Endothelial cell of hepatic sinusoid (primary cell): ENCODE data around the gene RD3L.
"Not testable (repeated sequence)": the region's sequence is repeated elsewhere in the genome, so short reads cannot be mapped to it uniquely, and the experiment has no call there.

Experiments used
- in situ Hi-C: cut with HindIII; loops from 2 replicates; pipeline ENCODE4 v1.10.0; 2017; ENCODE audit warnings: low sequenced_read_pairs

Gene RD3L

DNA sequence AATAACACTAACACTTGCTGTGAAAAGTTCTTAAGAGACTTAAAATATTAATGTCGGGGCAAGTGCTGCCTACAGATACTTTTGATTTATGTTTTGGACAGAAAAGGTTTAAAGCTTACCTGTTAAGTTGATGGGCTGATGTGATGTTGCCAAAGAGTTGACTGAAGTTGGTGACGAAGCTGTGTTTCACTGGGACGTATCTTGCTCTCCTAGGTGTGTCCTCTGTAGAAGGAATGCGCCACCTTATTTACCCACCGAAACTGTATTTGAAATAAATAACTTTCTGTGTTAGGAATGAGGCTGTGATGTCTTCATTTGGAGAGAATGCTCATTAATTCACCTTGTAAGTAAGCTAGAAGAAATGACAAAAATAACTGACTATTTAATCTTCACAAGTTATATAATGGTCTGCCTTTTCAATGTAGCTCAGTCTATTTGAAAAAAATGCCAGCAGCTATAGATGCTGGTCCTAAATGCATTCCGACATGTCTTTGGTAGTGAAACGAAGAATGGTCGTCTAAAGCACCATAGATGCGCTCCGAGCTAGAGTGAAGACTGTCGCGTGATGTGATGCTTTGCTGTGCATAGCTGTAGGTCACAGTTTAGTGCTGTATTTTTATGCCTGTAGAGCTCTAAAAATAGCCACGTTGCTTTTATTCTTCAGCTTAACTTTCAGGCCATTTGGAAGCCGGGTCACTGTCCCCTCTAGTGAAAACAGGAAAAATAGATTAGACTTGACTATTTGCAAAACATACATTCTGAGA, at the start of gene RD3L:
Gene RD3L, minus strand, starts transcription at position 557 of the 764 bp plus-strand sequence. CDS start 834 bp downstream, outside the sequence.
- in situ Hi-C loops: no loop called here

DNA sequence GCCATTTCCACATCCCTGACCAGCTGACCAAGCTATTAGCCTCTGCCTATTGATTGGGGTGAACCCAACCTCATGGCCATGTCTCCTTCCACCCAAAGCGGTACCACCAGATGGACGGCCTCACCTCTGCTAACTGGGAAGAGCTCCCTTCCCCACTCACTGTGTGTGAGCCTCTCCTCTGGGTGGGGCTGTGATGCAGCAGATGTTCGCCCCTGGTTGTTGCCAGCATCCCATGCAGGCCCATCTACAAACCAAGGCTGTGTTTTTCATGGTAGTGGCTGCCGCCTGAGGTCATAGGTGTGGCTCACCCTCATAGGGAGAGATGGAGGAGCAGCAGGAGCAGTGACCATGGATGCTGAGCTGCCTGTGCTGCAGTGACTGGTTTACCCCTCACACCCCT, 47.6 kb upstream of the RD3L start:
- in situ Hi-C loops: no loop called here

DNA sequence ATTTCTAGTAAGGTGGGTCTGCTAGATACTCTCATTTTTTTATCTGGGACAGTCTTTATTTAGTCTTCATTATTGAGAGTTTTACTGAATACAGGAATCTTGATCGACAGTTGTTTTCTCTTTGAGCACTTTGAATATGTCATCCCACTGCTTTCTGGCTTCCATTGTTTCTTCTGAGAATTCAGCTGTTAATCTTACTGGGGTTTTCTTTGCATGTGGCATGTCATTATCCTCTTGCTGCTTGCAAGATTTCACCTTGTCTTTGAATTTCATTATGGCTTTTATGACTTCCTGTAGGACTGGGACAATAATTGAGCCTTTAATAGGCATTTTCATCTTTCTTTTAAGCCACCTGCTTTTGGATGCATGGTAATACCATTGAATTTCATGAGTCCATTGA, 46.7 kb upstream of the RD3L start:
- in situ Hi-C loops: no loop called here

DNA sequence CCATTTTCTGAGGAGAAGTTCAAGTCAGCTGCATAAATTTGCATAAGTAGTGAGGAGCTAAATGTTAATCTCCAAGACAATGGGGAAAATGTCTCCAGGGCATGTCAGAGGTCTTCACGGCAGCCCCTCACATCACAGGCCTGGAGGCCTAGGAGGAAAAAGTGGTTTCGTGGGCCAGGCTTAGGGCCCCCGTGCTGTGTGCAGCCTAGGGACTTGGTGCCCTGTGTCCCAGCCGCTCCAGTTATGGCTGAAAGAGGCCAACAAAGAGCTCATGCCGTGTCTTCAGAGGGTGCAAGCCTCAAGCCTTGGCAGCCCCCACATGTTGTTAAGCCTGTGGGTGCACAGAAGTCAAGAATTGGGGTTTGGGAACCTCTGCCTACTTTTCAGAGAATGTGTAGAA, 41.9 kb upstream of the RD3L start:
- in situ Hi-C loops: no loop called here

DNA sequence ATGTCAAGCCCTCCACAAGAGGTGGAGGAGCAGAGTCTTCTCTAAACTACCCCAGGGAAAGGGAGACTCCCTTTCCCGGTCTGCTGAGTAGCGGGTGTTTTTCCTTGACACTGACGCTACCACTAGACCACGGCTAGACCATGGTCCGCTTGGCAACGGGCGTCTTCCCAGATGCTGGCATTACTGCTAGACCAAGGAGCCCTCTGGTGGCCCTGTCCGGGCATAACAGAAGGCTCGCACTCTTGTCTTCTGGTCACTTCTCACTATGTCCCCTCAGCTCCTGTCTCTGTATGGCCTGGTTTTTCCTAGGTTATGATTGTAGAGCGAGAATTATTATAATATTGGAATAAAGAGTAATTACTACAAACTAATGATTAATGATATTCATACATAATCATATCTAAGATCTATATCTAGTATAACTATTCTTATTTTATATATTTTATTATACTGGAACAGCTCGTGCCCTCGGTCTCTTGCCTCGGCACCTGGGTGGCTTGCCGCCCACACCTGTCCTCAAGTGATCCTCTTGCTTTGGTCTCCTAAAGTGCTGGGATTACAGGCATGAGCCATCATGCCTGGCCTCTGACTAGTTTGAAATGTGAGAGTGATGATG, 38.4 kb upstream of the RD3L start:
- in situ Hi-C loops: not testable (repeated sequence)

DNA sequence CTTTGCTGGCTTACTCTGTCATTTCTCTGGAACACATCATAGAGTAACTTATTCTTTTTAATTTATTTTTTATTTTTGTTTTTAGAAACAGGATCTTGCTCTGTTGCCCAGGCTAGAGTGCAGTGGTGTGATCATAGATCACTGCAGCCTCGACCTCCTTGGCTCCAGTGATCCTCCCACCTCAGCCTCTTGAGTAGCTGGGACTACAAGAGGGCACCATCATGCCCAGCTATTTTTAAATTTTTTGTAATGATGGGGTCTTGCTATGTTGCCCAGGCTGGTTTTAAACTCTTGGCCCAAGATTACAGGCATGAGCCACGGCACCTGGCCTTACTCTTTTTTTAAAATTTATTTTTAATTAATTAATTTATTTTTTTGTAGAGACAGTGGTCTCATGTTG, 32.2 kb upstream of the RD3L start:
- in situ Hi-C loops: no loop called here

DNA sequence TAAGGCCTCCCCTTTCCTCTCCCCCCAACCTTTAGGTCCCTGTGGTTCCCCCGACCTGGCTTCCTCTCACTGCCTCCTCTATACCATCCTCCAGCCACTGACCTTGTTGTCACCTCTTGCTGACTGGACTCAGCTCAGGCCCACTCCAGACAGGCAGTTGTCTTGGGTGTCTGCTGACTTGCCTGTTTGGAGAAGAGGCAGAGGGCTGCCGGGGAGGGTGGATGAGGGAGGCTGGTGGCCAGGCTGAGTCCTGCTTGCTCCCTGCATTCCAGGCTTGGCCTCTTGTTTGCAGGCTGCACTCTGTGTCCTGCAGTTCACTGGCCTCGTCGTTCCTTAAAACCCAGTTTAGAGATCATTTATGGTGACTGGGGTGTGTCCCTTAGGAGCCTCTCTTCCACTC, 31.0 kb upstream of the RD3L start:
- in situ Hi-C loops: no loop called here

DNA sequence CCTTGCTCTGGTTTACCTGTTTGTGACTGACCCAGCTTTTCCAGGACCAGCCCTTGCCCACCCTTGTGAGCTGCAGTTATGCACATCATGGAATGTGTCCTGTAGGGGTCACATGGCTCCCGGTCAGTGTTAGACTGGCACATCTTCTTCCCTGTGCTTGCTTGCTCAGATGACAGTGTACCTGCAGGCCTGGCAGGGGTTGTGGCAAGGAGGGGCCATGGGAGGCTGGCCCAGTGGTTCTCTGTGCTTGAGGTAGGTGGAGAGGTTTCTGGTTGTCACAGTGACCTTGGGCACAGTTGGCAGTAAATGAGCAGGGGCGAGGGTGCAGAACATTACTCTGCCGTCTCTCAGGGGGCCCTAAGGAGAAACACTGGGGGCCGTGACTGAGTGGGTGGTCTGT, 27.6 kb upstream of the RD3L start:
- in situ Hi-C loops: no loop called here

DNA sequence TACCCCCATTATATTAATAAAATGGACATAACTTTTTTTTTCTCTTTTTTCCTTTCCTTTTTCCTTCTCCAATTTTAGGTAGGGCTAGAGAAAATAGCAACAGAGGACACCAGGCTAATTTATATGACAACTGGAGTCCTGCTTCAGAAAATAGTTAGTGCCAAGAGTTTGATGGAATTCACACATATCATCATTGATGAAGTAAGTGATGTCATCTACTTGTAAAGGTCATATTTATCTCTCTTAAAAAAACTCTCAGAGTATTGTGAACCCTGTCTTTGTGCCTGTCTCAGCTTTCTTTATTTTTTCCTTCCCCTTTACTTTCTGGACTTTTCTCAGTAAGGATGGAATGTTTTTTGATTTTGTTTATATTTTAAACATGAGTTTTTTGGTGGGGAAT, 24.3 kb upstream of the RD3L start:
- in situ Hi-C loops: no loop called here

DNA sequence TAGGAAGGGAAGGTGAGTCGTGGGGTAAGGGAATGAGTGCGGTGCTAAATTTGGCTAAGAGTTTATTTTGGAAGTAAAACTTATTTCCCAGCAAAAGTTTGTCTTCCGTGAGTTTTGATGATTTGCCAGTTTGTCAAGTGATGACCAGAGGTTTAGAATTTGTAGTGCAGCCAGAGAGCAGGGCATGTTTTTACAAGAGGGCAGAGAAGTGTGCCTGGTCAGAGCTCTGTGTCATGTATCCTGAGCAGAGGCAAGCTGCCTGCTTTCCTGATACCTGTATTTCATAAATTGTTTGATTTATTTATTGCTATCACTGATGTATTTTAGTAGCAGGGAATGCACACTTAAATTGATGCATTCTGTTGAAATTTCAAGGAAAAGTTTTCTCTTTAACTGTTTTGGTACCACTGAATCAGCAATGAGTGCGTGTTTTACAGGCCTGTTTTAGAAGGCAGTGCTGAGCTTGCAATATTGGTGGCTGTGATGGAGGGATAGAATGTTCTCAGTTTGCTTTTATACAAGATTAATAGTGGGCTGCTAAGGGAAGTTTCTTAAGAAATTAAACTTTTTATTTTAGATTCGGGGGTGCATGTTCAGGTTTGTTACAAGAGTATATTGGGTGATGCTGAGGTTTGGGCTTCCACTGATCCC, 19.7 kb upstream of the RD3L start:
- in situ Hi-C loops: no loop called here

DNA sequence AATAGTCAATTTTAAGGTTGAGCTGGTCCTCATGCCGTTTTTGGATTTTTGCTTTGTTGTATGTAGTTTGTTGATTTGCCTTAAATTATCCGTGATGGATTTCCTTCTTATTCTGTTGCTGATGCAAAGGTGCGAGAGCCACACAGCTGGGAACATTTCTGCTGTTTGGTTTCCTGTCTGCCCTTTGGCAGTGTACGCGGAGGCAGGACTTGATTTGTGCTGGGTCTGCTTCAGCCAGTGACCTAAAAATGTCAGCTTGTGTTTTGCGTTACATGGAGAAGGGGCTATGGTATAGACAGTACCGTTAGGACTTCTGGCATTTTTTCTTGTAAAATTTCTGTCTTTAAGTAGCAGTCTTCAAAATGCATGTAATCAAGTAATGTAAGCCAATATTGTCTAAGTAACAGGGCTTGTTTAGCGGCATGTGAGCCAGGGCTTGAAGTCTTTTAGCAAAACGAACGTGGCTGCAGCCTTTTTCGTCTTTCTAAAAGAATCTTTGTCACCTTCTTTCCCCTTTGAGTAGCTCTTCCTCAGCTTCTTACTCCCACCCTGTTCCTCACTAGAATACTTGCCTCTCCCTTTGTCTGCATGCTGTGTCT, 18.2 kb upstream of the RD3L start:
- in situ Hi-C loops: no loop called here

DNA sequence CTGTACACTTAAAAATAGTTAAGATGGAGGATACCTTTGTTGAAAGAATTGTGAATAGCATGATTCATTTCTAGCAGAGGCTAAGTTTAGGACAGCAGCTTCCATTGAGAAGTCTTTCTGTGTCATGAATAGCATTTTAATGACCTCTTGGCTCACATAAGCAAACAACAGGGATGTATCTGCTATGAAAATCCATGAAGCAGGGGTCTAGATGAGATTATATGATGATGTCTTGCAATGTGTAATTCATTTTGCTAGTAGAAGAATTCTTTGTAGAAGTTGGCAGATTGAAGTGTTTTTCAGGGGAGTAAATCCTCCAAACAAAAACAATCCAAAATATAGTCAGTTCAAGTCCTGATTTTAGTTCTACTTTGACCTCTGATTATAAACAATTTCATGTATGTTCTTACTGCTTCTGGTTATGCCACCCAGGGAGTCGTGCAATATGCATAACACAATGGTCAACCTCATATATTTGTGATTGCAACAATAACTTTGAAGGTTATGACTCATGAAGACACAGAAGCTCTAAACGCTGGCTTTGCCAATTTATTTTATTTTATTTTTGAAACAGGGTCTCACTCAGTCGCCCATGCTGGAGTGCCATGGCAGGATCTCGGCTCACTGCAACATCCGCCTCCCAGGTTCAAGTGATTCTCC, 6.9 kb upstream of the RD3L start:
- in situ Hi-C loops: no loop called here

DNA sequence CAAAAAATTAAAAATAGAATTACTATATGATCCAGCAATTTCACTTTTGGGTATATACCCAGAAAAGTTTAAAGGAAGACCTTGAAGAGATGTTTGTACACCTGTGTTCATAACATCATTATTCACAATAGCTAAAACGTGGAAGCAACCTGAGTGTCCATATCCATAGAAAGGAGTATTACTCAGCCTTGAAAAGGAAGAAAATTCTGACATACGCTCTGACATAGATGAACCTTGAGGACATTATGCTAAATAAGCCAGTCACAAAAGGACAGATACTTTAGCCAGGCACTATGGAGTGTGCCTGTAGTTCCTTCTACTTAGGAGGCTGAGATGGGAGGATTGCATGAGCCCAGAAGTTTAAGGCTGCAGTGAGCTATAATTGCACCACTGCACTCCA, 6.1 kb upstream of the RD3L start:
- in situ Hi-C loops: no loop called here

DNA sequence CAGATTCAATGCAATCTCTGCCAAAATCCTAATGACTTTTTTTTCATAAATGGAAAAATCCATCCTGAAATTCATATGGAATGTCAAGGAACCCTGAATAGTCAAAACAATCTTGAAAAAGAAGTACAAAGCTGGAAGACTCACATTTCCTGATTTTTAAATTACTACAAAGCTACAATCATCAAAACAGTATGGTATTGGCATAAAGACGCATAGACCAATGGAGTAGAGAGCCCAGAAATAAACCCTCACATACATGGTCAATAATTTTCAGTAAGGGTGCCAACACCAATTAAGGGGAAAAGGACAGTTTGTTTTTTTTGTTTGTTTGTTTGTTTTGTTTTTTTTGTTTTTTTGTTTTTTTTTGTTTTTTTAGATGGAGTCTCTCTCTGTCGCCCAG, 4.6 kb upstream of the RD3L start:
- in situ Hi-C loops: no loop called here

DNA sequence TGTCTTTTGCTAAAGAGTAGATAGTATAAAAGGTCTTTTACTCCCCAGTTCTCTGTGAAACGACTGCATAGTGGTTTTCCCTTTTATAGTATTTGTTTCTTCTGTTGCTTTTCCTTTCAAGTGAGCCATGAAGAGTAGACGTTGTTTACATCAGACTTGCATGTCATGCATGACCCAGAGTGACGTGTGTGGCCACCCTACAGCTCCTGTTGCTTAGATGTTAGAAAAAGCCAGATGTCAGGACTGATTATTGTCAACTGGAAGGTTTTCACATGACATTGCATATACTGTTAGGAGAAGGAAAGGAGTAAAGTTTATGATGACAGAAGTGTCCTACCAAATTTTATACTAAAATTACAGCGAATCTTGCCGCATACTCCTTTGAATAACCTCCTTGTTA, 1.3 kb upstream of the RD3L start:
- in situ Hi-C loops: no loop called here

DNA sequence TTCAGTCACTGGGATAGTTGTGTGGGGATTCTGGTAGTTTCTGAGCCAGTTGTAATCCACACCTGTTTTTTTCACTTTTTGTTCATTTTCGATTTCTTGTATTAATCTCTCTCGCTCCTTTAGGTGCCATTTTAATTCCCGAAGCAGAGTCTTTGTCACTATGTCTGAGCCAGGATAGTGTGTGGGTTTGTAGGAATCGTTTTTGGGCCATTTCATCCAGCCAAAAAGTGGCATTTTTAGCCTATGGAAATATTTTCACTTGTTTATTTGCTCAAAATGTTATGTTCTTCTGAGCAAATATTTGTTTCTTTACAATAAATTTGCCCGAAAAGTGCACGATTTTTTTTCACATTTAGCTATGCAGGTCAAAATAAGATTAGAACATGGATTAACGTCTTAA, 867 bp downstream of the RD3L start:
- in situ Hi-C loops: no loop called here

DNA sequence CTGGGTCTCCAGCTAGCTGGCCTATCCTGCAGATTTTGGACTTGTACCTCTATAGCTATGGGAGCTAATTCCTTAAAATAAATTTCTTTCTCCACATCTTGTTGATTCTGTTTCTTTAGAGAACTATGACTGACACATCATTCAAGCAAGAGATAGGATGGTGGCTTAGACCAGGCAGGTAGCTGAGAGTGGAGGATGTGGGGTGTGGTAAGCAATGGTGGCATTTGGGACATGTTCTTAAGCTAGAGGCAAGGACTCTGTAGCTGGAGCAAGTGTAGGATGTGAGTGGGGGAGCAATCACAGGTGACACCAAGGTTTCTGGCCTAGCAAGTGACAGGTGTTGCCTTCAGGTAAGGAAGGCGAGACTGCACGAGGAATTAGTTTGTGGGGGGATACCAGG, 7.2 kb downstream of the RD3L start:
- in situ Hi-C loops: no loop called here

DNA sequence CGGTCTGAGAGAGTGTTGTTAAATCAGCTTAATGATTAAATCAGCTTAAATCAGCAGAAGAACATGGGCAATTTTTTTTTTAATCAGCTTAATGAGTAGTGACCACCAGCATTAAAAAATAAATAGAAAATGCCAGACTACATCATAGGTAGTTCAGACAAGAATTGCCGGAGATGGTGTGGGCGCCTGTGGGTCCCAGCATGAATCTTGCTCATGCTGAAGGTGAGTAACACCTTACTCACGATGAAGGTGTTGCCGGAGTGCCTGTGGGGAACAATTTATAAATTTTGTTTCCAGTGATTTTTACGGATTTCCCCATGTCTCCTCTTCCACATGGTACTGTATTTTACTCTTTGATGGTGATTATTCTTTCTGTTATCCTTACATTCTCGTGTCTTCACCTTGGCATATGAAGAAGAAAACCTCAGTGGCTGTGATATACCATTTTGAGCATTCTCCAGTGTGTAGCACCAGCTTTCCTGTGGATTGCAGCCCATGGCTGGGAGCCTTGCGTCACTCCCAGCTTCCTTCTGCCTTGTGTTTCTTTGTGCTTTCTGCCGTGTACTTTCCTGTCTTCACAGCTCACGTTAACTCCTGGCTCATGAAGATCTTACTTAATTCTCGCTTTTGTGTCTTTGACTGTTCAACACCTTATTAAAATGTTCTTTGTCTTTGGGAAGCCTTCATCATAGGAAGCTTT, 9.4 kb downstream of the RD3L start:
- in situ Hi-C loops: no loop called here

DNA sequence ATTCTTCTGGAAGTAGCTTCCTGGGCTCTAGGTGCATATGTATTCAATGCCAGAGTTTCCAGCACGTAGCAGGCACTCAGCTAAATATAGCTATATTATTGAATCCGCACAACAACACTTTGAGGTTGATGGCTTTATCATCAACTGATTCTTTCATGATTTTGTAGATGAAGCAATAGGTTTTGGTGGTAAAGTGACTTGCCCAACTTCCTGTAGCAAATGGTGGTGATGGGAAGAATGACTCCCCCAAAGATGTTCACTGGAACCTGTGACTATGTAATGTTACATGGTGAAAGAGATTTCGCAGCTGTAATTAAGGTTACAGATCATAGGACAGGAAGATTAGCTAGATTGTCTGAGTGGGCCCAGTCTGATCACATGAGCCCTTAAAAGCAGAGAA, 10.9 kb downstream of the RD3L start:
- in situ Hi-C loops: no loop called here

DNA sequence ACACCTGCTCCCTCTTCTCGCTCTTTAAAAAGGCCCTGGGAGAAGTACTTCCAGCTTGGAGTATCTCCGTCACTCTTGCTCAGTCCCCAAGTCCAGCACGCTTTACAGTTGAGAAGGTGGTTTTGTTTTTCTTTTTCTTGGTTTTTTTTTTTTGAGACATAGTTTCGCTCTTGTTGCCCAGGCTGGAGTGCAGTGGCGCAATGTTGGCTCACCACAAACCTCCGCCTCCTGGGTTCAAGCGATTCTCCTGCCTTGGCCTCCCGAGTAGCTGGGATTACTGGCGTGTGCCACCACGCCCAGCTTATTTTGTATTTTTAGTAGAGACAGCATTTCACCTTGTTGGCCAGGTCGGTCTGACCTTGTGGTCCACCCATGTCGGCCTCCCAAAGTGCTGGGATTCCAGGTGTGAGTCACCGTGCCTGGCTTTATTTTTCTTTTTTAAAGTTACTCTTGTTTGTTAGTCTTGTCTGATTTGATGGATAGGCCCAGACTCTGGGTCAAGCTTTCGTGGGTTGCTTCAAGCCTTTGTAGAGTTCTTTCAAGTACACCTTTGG, 12.2 kb downstream of the RD3L start:
- in situ Hi-C loops: no loop called here
